HEK293 (cell line): ENCODE results near the gene ANKRD28.

Source experiments
- ZBTB7A ChIP-seq: fragments of 450-650 bp; formaldehyde crosslinking; IDR thresholded peaks from 2 replicates; pipeline ENCODE4 v1.5.1; 2016; ENCODE audit warnings: low read depth, missing biosample characterization, missing genetic modification characterization
- ZNF561 ChIP-seq: fragments of 450-650 bp; IDR thresholded peaks from 2 replicates; pipeline ENCODE4 v1.5.1; 2018; ENCODE audit warnings: missing biosample characterization, missing genetic modification characterization, borderline replicate concordance
- TF ChIP-seq, protein P1 (sequence below): fragments of 450-650 bp; formaldehyde crosslinking; IDR thresholded peaks from 2 replicates; pipeline ENCODE4 v1.5.1; 2016; ENCODE audit warnings: missing biosample characterization, missing genetic modification characterization
- TF ChIP-seq, protein P2 (sequence below): fragments of 450-650 bp; formaldehyde crosslinking; IDR thresholded peaks from 2 replicates; pipeline ENCODE4 v1.5.1; 2016; ENCODE audit warnings: missing biosample characterization, missing genetic modification characterization

DNA sequence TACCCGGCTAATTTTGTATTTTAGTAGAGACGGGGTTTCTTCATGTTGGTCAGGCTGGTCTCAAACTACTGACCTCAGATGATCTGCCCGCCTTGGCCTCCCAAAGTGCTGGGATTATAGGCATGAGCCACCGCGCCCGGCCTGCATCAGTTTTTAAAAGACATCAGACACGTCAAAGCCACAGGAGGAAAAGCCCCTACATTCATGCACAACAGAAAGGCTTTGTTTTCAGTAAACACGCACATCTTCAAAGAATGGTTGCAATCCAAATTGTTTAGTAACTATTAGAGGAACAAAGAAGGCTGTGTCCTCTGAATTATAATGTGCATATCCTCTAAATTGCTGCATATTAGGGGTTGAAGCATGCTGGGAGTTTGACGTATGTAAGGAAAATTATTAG, 142.9 kb downstream of the ANKRD28 start:
- TF ChIP-seq, protein P1, sequence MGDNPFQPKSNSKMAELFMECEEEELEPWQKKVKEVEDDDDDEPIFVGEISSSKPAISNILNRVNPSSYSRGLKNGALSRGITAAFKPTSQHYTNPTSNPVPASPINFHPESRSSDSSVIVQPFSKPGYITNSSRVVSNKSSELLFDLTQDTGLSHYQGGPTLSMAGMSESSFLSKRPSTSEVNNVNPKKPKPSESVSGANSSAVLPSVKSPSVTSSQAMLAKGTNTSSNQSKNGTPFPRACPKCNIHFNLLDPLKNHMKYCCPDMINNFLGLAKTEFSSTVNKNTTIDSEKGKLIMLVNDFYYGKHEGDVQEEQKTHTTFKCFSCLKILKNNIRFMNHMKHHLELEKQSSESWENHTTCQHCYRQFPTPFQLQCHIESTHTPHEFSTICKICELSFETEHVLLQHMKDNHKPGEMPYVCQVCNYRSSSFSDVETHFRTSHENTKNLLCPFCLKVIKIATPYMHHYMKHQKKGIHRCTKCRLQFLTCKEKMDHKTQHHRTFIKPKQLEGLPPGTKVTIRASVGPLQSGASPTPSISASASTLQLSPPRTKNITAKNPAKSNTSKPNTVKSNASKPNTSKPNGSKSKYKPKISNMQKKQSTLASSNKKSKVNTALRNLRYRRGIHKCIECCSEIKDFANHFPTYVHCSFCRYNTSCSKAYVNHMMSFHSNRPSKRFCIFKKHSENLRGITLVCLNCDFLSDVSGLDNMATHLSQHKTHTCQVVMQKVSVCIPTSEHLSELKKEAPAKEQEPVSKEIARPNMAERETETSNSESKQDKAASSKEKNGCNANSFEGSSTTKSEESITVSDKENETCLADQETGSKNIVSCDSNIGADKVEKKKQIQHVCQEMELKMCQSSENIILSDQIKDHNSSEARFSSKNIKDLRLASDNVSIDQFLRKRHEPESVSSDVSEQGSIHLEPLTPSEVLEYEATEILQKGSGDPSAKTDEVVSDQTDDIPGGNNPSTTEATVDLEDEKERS (tag by site-specific recombination): no peak
- TF ChIP-seq, protein P2, sequence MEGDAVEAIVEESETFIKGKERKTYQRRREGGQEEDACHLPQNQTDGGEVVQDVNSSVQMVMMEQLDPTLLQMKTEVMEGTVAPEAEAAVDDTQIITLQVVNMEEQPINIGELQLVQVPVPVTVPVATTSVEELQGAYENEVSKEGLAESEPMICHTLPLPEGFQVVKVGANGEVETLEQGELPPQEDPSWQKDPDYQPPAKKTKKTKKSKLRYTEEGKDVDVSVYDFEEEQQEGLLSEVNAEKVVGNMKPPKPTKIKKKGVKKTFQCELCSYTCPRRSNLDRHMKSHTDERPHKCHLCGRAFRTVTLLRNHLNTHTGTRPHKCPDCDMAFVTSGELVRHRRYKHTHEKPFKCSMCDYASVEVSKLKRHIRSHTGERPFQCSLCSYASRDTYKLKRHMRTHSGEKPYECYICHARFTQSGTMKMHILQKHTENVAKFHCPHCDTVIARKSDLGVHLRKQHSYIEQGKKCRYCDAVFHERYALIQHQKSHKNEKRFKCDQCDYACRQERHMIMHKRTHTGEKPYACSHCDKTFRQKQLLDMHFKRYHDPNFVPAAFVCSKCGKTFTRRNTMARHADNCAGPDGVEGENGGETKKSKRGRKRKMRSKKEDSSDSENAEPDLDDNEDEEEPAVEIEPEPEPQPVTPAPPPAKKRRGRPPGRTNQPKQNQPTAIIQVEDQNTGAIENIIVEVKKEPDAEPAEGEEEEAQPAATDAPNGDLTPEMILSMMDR (tag by site-specific recombination): no peak
- TF ChIP-seq ZBTB7A (tag by site-specific recombination) (no peak), ZNF561 (tag by site-specific recombination) (no peak)
